ENCODE data around the gene MYEOV.

The MYEOV gene

GRCh38 chr11:69272831-69273485 lies 21.0 kb upstream of the MYEOV start:
- DNase-seq: no peak
- H3K4me2 ChIP-seq (ENCODE audit: low read length): no peak overlapping the region
- no peak overlapping the region for H3K18ac ChIP-seq (ENCODE audit: low read length)
- H3K9ac ChIP-seq (ENCODE audit: low read length): no peak overlapping the region
- H3K79me1 ChIP-seq (ENCODE audit: low read length): no peaks in the 10 kb centered on the region
- no peak overlapping the region for H3K4ac ChIP-seq (ENCODE audit: low read depth, low read length)
- H2AK5ac ChIP-seq (ENCODE audit: low read length): no peak overlapping the region
- no peak overlapping the region for H4K5ac ChIP-seq (ENCODE audit: low read length)
- H3K27ac ChIP-seq (ENCODE audit: low read depth, low read length): no peak overlapping the region
- no peaks in the 10 kb centered on the region for H3K79me2 ChIP-seq (ENCODE audit: control insufficient read depth, insufficient read depth, low read length)
- no peaks in the 10 kb centered on the region for H3K27me3 ChIP-seq (ENCODE audit: insufficient read depth, low read length, poor library complexity)
- H3K4me3 ChIP-seq (ENCODE audit: low read length): no peak overlapping the region
- no peak overlapping the region for H4K8ac ChIP-seq (ENCODE audit: low read depth, low read length)
- no peak overlapping the region for H3K56ac ChIP-seq (ENCODE audit: low read length)
- H3K23ac ChIP-seq (ENCODE audit: low read length): no peak overlapping the region
- H3K36me3 ChIP-seq (ENCODE audit: control insufficient read depth, insufficient read depth, low read length): no peaks in the 10 kb centered on the region
- H2BK5ac ChIP-seq (ENCODE audit: low read length): no peak overlapping the region
- no peaks in the 10 kb centered on the region for H3K4me1 ChIP-seq (ENCODE audit: control insufficient read depth, low read depth, low read length)
- no peak overlapping the region for H2BK15ac ChIP-seq (replicated peaks; ENCODE audit: low read depth)
- H2BK120ac ChIP-seq (ENCODE audit: low read depth, low read length): no peak overlapping the region
- WGBS (ENCODE audit: extremely low coverage, insufficient coverage, low lambda C conversion rate): no CpG with 5 or more reads among the region's 18 CpGs

DNA sequence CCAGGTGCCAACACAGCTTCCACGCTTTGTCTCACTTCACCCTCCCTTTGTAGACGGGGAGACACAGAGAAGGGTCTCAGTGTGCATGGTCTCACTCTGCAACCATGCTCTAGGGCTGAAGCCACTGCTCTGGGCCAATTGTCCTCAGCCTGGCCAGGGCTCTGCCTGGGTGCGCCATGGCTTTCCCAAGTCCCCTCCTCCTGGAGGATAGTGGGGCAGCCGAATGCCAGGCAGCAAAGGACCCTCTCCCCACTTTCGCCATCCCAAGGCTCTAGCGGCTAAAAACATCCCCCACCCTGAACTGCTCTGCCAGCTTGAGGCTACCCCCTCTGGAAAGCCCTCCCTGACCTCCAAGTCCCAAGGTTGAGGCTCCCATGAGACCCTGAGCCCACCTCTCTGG lies 20.4 kb upstream of the MYEOV start:
- Histone ChIP-seq H2BK5ac (ENCODE audit: low read length) (no peak overlapping the region), H3K4ac (ENCODE audit: low read depth, low read length) (no peak overlapping the region), H2BK15ac (replicated peaks; ENCODE audit: low read depth) (no peak overlapping the region), H3K4me1 (ENCODE audit: control insufficient read depth, low read depth, low read length) (no peaks in the 10 kb centered on the region), H3K4me2 (ENCODE audit: low read length) (no peak overlapping the region), H3K79me2 (ENCODE audit: control insufficient read depth, insufficient read depth, low read length) (no peaks in the 10 kb centered on the region), H3K18ac (ENCODE audit: low read length) (no peak overlapping the region), H3K4me3 (ENCODE audit: low read length) (no peak overlapping the region), H3K9ac (ENCODE audit: low read length) (no peak overlapping the region), H3K56ac (ENCODE audit: low read length) (no peak overlapping the region), H2AK5ac (ENCODE audit: low read length) (no peak overlapping the region), H3K36me3 (ENCODE audit: control insufficient read depth, insufficient read depth, low read length) (no peaks in the 10 kb centered on the region), H3K27ac (ENCODE audit: low read depth, low read length) (no peak overlapping the region), H2BK120ac (ENCODE audit: low read depth, low read length) (no peak overlapping the region), H4K5ac (ENCODE audit: low read length) (no peak overlapping the region), H3K79me1 (ENCODE audit: low read length) (no peaks in the 10 kb centered on the region), H4K8ac (ENCODE audit: low read depth, low read length) (no peak overlapping the region), H3K27me3 (ENCODE audit: insufficient read depth, low read length, poor library complexity) (no peaks in the 10 kb centered on the region), H3K23ac (ENCODE audit: low read length) (no peak overlapping the region)
- no CpG with 5 or more reads among the region's 6 CpGs for WGBS (ENCODE audit: extremely low coverage, insufficient coverage, low lambda C conversion rate)
- DNase-seq: no peak

DNA sequence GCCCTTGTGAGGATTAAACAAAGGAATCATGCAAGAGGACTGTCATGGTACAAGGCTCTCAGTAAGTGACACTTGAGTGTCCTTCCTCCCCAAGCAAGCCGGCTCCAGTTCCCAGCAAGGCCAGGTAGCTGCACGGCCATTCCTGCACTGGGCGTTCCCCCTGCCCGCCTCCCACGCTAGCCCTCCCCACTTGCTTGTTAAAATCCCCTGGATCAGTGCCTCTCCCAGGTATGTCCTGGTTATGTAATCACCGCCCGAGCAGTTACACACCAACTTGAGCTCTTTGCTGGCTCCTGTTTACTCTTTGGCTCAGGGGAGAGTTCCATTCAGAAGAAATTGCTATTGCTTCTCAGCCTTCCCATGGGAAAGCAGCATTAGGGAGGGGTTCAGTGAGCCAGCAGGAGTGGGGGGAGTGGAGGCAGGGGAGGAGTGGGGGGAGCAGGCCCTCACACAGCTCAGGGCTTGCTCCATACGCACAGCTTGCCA lies 19.4 kb upstream of the MYEOV start:
- H4K8ac ChIP-seq (ENCODE audit: low read depth, low read length): no peak overlapping the region
- WGBS (ENCODE audit: extremely low coverage, insufficient coverage, low lambda C conversion rate): no CpG with 5 or more reads among the region's 8 CpGs
- H2BK15ac ChIP-seq (replicated peaks; ENCODE audit: low read depth): no peak overlapping the region
- no peaks in the 10 kb centered on the region for H3K4me1 ChIP-seq (ENCODE audit: control insufficient read depth, low read depth, low read length)
- no peak overlapping the region for H3K9ac ChIP-seq (ENCODE audit: low read length)
- H3K4me2 ChIP-seq (ENCODE audit: low read length): no peak overlapping the region
- no peaks in the 10 kb centered on the region for H3K79me2 ChIP-seq (ENCODE audit: control insufficient read depth, insufficient read depth, low read length)
- H3K36me3 ChIP-seq (ENCODE audit: control insufficient read depth, insufficient read depth, low read length): no peaks in the 10 kb centered on the region
- no peak overlapping the region for H3K23ac ChIP-seq (ENCODE audit: low read length)
- no peak overlapping the region for H3K4me3 ChIP-seq (ENCODE audit: low read length)
- H3K79me1 ChIP-seq (ENCODE audit: low read length): no peaks in the 10 kb centered on the region
- H3K4ac ChIP-seq (ENCODE audit: low read depth, low read length): no peak overlapping the region
- H3K27ac ChIP-seq (ENCODE audit: low read depth, low read length): no peak overlapping the region
- no peak for DNase-seq
- no peaks in the 10 kb centered on the region for H3K27me3 ChIP-seq (ENCODE audit: insufficient read depth, low read length, poor library complexity)
- H2BK120ac ChIP-seq (ENCODE audit: low read depth, low read length): no peak overlapping the region
- H3K18ac ChIP-seq (ENCODE audit: low read length): no peak overlapping the region
- no peak overlapping the region for H2AK5ac ChIP-seq (ENCODE audit: low read length)
- H4K5ac ChIP-seq (ENCODE audit: low read length): no peak overlapping the region
- H3K56ac ChIP-seq (ENCODE audit: low read length): no peak overlapping the region
- H2BK5ac ChIP-seq (ENCODE audit: low read length): no peak overlapping the region

DNA sequence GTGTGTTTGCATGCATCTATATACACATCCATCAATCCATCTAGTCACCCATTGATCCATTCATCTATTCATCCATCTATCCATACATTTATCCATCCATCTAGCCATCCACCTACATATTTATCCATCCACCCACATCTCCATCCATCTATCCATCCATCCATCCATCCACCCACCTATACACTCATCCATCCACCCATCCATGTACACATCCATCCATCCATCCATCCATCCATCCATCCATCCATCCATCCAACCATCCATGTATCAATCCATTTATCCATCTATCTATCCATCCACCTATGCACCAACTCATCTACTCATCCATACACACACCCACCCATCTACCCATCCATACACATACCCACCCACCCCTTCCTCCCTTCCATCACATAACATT lies 18.8 kb upstream of the MYEOV start:
- no peak overlapping the region for H2AK5ac ChIP-seq (ENCODE audit: low read length)
- no peaks in the 10 kb centered on the region for H3K36me3 ChIP-seq (ENCODE audit: control insufficient read depth, insufficient read depth, low read length)
- no peak for DNase-seq
- H4K8ac ChIP-seq (ENCODE audit: low read depth, low read length): no peak overlapping the region
- H3K79me1 ChIP-seq (ENCODE audit: low read length): no peaks in the 10 kb centered on the region
- H3K23ac ChIP-seq (ENCODE audit: low read length): no peak overlapping the region
- H3K27ac ChIP-seq (ENCODE audit: low read depth, low read length): no peak overlapping the region
- H3K4ac ChIP-seq (ENCODE audit: low read depth, low read length): no peak overlapping the region
- H3K27me3 ChIP-seq (ENCODE audit: insufficient read depth, low read length, poor library complexity): no peaks in the 10 kb centered on the region
- no peaks in the 10 kb centered on the region for H3K4me1 ChIP-seq (ENCODE audit: control insufficient read depth, low read depth, low read length)
- no peak overlapping the region for H3K4me2 ChIP-seq (ENCODE audit: low read length)
- H3K9ac ChIP-seq (ENCODE audit: low read length): no peak overlapping the region
- H3K56ac ChIP-seq (ENCODE audit: low read length): no peak overlapping the region
- no peaks in the 10 kb centered on the region for H3K79me2 ChIP-seq (ENCODE audit: control insufficient read depth, insufficient read depth, low read length)
- H3K18ac ChIP-seq (ENCODE audit: low read length): no peak overlapping the region
- H4K5ac ChIP-seq (ENCODE audit: low read length): no peak overlapping the region
- H2BK5ac ChIP-seq (ENCODE audit: low read length): no peak overlapping the region
- no peak overlapping the region for H2BK15ac ChIP-seq (replicated peaks; ENCODE audit: low read depth)
- no peak overlapping the region for H3K4me3 ChIP-seq (ENCODE audit: low read length)
- H2BK120ac ChIP-seq (ENCODE audit: low read depth, low read length): no peak overlapping the region

- Histone ChIP-seq H3K18ac (ENCODE audit: low read length) (no peak overlapping the region), H4K5ac (ENCODE audit: low read length) (no peak overlapping the region), H3K36me3 (ENCODE audit: control insufficient read depth, insufficient read depth, low read length) (no peaks in the 10 kb centered on the region), H3K23ac (ENCODE audit: low read length) (no peak overlapping the region), H2BK5ac (ENCODE audit: low read length) (no peak overlapping the region), H3K79me2 (ENCODE audit: control insufficient read depth, insufficient read depth, low read length) (no peaks in the 10 kb centered on the region), H3K4me3 (ENCODE audit: low read length) (no peak overlapping the region), H2BK15ac (replicated peaks; ENCODE audit: low read depth) (no peak overlapping the region), H2AK5ac (ENCODE audit: low read length) (no peak overlapping the region), H3K9ac (ENCODE audit: low read length) (no peak overlapping the region), H4K8ac (ENCODE audit: low read depth, low read length) (no peak overlapping the region), H3K56ac (ENCODE audit: low read length) (no peak overlapping the region), H3K27me3 (ENCODE audit: insufficient read depth, low read length, poor library complexity) (no peaks in the 10 kb centered on the region), H3K4me1 (ENCODE audit: control insufficient read depth, low read depth, low read length) (no peaks in the 10 kb centered on the region), H3K79me1 (ENCODE audit: low read length) (no peaks in the 10 kb centered on the region), H3K4me2 (ENCODE audit: low read length) (no peak overlapping the region), H3K4ac (ENCODE audit: low read depth, low read length) (no peak overlapping the region), H3K27ac (ENCODE audit: low read depth, low read length) (no peak overlapping the region), H2BK120ac (ENCODE audit: low read depth, low read length) (no peak overlapping the region)
- no peak for DNase-seq
- WGBS (ENCODE audit: extremely low coverage, insufficient coverage, low lambda C conversion rate): no CpG with 5 or more reads among the region's 3 CpGs
Observed at GRCh38 chr11:69276165-69276564, 17.8 kb upstream of the MYEOV start.

Data from mesendoderm (in vitro differentiated cells).